Prostate gland (tissue), 2 donors: ENCODE measurements around the gene PITX1. TPM values are rescaled to one million over a fixed set of nuclear protein-coding genes. Genes with fewer than 3 reads are reported as not detected.

Experiments
- DNase-seq: peaks from one replicate; pipeline ENCODE4 v3.0.0-alpha.2; 2019; ENCODE audit warnings: low spot score
- H3K27ac ChIP-seq, 2 donors: fragments of 200-600 bp; sonication (generic); 2 replicates each; pipeline ENCODE4 v1.5.1; 2017 to 2019
- H3K27me3 ChIP-seq: fragments of 200-600 bp; sonication (generic); replicated peaks from 2 replicates; pipeline ENCODE4 v1.5.1; 2019; ENCODE audit not compliant: insufficient read depth
- H3K36me3 ChIP-seq, 2 donors: fragments of 200-600 bp; sonication (generic); 1 replicate in 1 of 2; 2 replicates in 1 of 2; pipeline versions ENCODE4 v1.5.1 to v1.8.1; 2017 to 2019
- H3K4me1 ChIP-seq: fragments of 200-600 bp; sonication (generic); replicated peaks from 2 replicates; pipeline ENCODE4 v1.5.1; 2019
- H3K4me3 ChIP-seq, 2 donors: fragments of 200-600 bp; sonication (generic); 2 replicates each; pipeline ENCODE4 v1.5.1; 2017 to 2019
- H3K9me3 ChIP-seq: fragments of 200-600 bp; sonication (generic); 2 replicates; pipeline ENCODE4 v1.5.1; 2017
- CTCF ChIP-seq, 4 experiments: fragments of 200-600 bp in 2 of 4; fragments of 450-650 bp in 2 of 4; sonication (generic) in 2 of 4; IDR thresholded peaks; 1 replicate in 3 of 4; 2 replicates in 1 of 4; pipeline ENCODE4 v1.5.1; 2016 to 2019; ENCODE audit warnings: antibody characterized with exemption in 4 of 4, mild to moderate bottlenecking in 2 of 4, moderate library complexity in 2 of 4
- POLR2A ChIP-seq: fragments of 450-650 bp; IDR thresholded peaks from one replicate; pipeline ENCODE4 v1.6.1; 2016; ENCODE audit warnings: antibody characterized with exemption, mild to moderate bottlenecking
- POLR2AphosphoS5 ChIP-seq: sonication (generic); formaldehyde crosslinking; IDR thresholded peaks from one replicate; pipeline ENCODE4 v1.6.1; 2017; ENCODE audit warnings: antibody characterized with exemption
- WGBS: methylation state at CpG from one replicate; pipeline ENCODE4 v1.1.5; 2018; 5-methylcytosine and 5-hydroxymethylcytosine counted together
- intact Hi-C: fragments of 100-400 bp; cut with DNase I; formaldehyde crosslinking; loops from one replicate; pipeline ENCODE4 v1.14.2; 2022
- total RNA-seq, 2 donors: library from RNA; depleted of rRNA; stranded (reverse); fragments of >200 nt; gene quantifications; one replicate each; pipeline ENCODE4 v1.1.0, GENCODE V29; 2016

PITX1 gene
- total RNA-seq, 2 donors from 2014 or later, result 6.8 to 50.6 TPM

DNA sequence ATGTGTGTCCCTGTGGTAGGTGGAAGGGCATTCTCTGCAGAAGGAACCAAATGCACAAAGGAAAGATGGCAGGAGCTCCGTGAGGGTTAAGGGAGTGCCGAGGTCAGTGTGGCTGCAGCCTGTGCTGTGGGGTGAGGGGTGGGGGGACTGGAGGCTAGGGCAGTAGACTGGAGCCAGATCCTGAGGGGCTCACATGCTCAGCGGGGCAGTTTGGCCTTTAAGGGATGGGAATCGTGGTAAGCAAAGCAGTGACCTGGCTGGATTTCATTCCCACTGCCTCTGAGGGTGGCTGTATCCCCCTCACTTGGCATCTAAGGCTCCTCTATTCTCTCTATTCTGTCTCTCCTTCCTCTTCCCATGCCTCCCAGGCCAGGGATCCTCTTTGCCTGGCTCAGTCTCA lies 15.6 kb downstream of the PITX1 start:
- no peak overlapping the region for H3K27ac ChIP-seq
- WGBS, result 94% methylated on average over 4 of the region's 4 CpGs
- TF ChIP-seq CTCF (IDR thresholded peaks at IDR 0.05), result no peak
- no peak for TF ChIP-seq POLR2A
- TF ChIP-seq POLR2AphosphoS5, result no peak
- DNase-seq, result no peak
- intact Hi-C loops, result loop anchor here (10.0 kb wide), 1 partner anchor 174 kb away; the partner anchor contains the start of gene C5orf24
- H3K9me3 ChIP-seq, result no peaks in the 10 kb centered on the region
- H3K27me3 ChIP-seq, result no peaks in the 10 kb centered on the region
- no peaks in the 10 kb centered on the region for H3K36me3 ChIP-seq
- H3K4me3 ChIP-seq, result no peak overlapping the region
- H3K4me1 ChIP-seq, result peaks cover 6% of the 10 kb centered on the region

GRCh38 chr5:135016861-135017290 lies 17.2 kb downstream of the PITX1 start:
- DNase-seq, result no peak

GRCh38 chr5:135015942-135016341 lies 18.1 kb downstream of the PITX1 start:
- no peaks in the 10 kb centered on the region for H3K36me3 ChIP-seq
- no peak overlapping the region for H3K4me3 ChIP-seq
- no peak for TF ChIP-seq CTCF (IDR thresholded peaks at IDR 0.05)
- no peak for TF ChIP-seq POLR2A
- no peak for TF ChIP-seq POLR2AphosphoS5
- intact Hi-C loops, result loop anchor here (10.0 kb wide), 1 partner anchor 171 kb away; the partner anchor contains the start of gene C5orf24
- no peak for DNase-seq
- peaks cover 6% of the 10 kb centered on the region for H3K4me1 ChIP-seq
- no peaks in the 10 kb centered on the region for H3K9me3 ChIP-seq
- 89% methylated on average over 6 of the region's 6 CpGs for WGBS
- no peak overlapping the region for H3K27ac ChIP-seq
- H3K27me3 ChIP-seq, result no peaks in the 10 kb centered on the region

More at GRCh38 chr5:135016861-135017290, 17.2 kb downstream of the PITX1 start:
- Histone ChIP-seq H3K36me3 (no peaks in the 10 kb centered on the region), H3K4me3 (no peak overlapping the region), H3K27ac (no peak overlapping the region), H3K9me3 (no peaks in the 10 kb centered on the region), H3K4me1 (peaks cover 6% of the 10 kb centered on the region), H3K27me3 (no peaks in the 10 kb centered on the region)
- intact Hi-C loops, result loop anchor here (10.0 kb wide), 1 partner anchor 172 kb away; the partner anchor contains the start of gene C5orf24
- WGBS, result 43% methylated on average over 11 of the region's 11 CpGs
- TF ChIP-seq POLR2A (no peak), CTCF (IDR thresholded peaks at IDR 0.05) (no peak), POLR2AphosphoS5 (no peak)

DNA sequence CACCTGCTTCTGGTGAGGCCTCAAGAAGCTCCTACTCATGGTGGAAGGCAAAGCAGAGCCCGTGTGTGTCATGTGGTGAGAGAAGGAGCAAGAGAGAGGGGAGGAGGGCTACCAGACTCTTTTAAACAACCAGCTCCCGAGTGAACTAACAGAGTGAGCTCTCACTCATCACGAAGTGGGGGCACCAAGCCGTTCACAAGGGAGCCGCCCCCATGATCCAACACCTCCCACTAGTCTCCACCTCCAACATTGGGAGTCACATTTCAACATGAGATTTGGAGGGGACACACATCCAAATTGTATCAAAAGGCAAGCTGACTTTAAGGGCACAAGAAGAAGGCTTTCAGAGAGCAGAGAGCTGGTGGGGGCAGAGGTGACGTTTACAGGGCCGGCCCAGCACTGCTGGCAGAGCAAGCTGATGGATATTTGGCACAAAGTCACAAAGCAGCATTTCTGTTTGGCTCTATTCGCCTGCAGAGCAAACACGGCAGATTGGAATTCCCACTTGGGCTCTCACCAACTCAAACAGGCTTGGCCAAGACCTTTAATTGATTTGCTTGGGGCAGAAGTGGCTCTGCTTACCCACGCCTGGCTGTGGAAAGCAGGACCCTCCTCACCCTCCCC lies 20.0 kb downstream of the PITX1 start:
- DNase-seq, result peak; percentile 76
- H3K4me1 ChIP-seq, result peaks cover 6% of the 10 kb centered on the region
- no peaks in the 10 kb centered on the region for H3K27me3 ChIP-seq
- H3K36me3 ChIP-seq, result no peaks in the 10 kb centered on the region
- intact Hi-C loops, result loop anchor here (2.0 to 10.0 kb wide), 4 partner anchors 69 to 318 kb away; partner anchors contain the start of gene C5orf24
- TF ChIP-seq POLR2AphosphoS5 (peak; percentile 65), POLR2A (no peak), CTCF (IDR thresholded peaks at IDR 0.05) (no peak)
- 31% methylated on average over 10 of the region's 10 CpGs for WGBS
- no peak overlapping the region for H3K4me3 ChIP-seq
- peak overlapping the region; percentile 19 to 37 for H3K27ac ChIP-seq
- no peaks in the 10 kb centered on the region for H3K9me3 ChIP-seq

DNA sequence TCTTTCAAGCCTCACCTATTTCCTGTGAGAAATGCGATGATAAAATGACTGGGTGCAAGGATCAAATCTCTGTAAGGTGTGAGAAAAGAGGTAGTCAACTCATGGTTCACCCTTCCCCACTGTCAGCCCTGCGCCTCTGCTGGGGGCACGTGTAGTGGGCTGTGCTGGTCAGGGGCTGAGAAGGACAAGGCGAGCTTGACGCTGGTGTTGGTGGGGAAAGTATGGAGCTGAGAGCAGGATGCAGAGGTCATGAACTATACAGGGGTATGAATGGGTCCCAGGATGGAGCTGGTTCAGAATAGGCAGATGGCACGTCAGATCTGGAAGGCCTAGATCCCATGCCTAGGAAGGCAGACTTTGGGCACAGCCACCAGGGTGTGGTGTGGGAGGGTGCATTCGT lies 20.6 kb downstream of the PITX1 start:
- Histone ChIP-seq H3K27ac (no peak overlapping the region), H3K9me3 (no peaks in the 10 kb centered on the region)
- 82% methylated on average over 7 of the region's 7 CpGs for WGBS

More for the DNA sequence above, 20.6 kb downstream of the PITX1 start:
- H3K36me3 ChIP-seq, result no peaks in the 10 kb centered on the region
- no peak overlapping the region for H3K4me3 ChIP-seq
- H3K4me1 ChIP-seq, result peaks cover 6% of the 10 kb centered on the region
- H3K27me3 ChIP-seq, result no peaks in the 10 kb centered on the region
- DNase-seq, result no peak
- intact Hi-C loops, result loop anchor here (2.0 to 10.0 kb wide), 4 partner anchors 69 to 319 kb away; partner anchors contain the start of gene C5orf24
- TF ChIP-seq POLR2A (no peak), CTCF (IDR thresholded peaks at IDR 0.05) (no peak), POLR2AphosphoS5 (no peak)
